ENCODE results near the gene GRIK1.

DNA sequence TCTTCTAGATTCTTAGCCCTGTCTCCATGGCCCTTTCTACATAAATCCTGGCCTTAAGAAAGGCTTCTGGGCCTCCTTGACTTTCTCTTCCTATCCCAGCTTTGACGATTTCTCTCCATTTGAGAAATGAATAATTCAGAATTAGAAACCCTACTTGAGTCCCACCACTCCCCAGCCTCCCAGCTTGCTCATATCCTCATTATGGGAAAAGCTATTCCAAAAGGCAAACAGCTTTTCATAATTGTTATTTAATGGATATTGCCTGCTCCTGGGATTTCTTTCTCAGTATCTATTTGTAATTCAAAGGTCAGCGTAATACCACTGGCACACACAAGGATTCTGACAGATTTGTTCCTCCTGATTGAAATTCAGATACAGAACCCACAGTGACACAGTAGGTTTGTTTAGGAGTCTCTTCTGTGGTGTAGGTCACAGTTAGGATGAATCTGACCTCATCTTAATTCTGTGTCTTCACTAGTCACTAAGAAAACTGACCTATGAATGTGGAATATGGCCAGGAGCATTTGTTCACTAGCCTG, 121.3 kb downstream of the GRIK1 start:
- no peak for TF ChIP-seq IRF2 (CRISPR knock-in tag; IDR thresholded peaks at IDR 0.05; ENCODE audit: borderline replicate concordance, low read depth)
- TF ChIP-seq, protein P1, sequence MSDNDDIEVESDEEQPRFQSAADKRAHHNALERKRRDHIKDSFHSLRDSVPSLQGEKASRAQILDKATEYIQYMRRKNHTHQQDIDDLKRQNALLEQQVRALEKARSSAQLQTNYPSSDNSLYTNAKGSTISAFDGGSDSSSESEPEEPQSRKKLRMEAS (CRISPR knock-in tag; IDR thresholded peaks at IDR 0.05): no peak
- TF ChIP-seq, protein P2, sequence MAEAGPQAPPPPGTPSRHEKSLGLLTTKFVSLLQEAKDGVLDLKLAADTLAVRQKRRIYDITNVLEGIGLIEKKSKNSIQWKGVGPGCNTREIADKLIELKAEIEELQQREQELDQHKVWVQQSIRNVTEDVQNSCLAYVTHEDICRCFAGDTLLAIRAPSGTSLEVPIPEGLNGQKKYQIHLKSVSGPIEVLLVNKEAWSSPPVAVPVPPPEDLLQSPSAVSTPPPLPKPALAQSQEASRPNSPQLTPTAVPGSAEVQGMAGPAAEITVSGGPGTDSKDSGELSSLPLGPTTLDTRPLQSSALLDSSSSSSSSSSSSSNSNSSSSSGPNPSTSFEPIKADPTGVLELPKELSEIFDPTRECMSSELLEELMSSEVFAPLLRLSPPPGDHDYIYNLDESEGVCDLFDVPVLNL (CRISPR knock-in tag; IDR thresholded peaks at IDR 0.05; ENCODE audit: borderline replicate concordance, low read depth): no peak
- TF ChIP-seq, protein P3, sequence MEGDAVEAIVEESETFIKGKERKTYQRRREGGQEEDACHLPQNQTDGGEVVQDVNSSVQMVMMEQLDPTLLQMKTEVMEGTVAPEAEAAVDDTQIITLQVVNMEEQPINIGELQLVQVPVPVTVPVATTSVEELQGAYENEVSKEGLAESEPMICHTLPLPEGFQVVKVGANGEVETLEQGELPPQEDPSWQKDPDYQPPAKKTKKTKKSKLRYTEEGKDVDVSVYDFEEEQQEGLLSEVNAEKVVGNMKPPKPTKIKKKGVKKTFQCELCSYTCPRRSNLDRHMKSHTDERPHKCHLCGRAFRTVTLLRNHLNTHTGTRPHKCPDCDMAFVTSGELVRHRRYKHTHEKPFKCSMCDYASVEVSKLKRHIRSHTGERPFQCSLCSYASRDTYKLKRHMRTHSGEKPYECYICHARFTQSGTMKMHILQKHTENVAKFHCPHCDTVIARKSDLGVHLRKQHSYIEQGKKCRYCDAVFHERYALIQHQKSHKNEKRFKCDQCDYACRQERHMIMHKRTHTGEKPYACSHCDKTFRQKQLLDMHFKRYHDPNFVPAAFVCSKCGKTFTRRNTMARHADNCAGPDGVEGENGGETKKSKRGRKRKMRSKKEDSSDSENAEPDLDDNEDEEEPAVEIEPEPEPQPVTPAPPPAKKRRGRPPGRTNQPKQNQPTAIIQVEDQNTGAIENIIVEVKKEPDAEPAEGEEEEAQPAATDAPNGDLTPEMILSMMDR (IDR thresholded peaks at IDR 0.05): no peak
- TF ChIP-seq GABPB1 (CRISPR knock-in tag; IDR thresholded peaks at IDR 0.05): no peak
- TF ChIP-seq, protein P4, sequence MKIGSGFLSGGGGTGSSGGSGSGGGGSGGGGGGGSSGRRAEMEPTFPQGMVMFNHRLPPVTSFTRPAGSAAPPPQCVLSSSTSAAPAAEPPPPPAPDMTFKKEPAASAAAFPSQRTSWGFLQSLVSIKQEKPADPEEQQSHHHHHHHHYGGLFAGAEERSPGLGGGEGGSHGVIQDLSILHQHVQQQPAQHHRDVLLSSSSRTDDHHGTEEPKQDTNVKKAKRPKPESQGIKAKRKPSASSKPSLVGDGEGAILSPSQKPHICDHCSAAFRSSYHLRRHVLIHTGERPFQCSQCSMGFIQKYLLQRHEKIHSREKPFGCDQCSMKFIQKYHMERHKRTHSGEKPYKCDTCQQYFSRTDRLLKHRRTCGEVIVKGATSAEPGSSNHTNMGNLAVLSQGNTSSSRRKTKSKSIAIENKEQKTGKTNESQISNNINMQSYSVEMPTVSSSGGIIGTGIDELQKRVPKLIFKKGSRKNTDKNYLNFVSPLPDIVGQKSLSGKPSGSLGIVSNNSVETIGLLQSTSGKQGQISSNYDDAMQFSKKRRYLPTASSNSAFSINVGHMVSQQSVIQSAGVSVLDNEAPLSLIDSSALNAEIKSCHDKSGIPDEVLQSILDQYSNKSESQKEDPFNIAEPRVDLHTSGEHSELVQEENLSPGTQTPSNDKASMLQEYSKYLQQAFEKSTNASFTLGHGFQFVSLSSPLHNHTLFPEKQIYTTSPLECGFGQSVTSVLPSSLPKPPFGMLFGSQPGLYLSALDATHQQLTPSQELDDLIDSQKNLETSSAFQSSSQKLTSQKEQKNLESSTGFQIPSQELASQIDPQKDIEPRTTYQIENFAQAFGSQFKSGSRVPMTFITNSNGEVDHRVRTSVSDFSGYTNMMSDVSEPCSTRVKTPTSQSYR (CRISPR knock-in tag; IDR thresholded peaks at IDR 0.05): no peak
- no peak for TF ChIP-seq ELF4 (CRISPR knock-in tag; IDR thresholded peaks at IDR 0.05; ENCODE audit: low read depth)
- no peak for TF ChIP-seq OVOL2 (CRISPR knock-in tag; IDR thresholded peaks at IDR 0.05; ENCODE audit: borderline replicate concordance)
- no peak for TF ChIP-seq MXD4 (CRISPR knock-in tag; IDR thresholded peaks at IDR 0.05; ENCODE audit: borderline replicate concordance)
- TF ChIP-seq, protein P5, sequence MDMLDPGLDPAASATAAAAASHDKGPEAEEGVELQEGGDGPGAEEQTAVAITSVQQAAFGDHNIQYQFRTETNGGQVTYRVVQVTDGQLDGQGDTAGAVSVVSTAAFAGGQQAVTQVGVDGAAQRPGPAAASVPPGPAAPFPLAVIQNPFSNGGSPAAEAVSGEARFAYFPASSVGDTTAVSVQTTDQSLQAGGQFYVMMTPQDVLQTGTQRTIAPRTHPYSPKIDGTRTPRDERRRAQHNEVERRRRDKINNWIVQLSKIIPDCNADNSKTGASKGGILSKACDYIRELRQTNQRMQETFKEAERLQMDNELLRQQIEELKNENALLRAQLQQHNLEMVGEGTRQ (CRISPR knock-in tag; IDR thresholded peaks at IDR 0.05): no peak
- TF ChIP-seq, protein P6, sequence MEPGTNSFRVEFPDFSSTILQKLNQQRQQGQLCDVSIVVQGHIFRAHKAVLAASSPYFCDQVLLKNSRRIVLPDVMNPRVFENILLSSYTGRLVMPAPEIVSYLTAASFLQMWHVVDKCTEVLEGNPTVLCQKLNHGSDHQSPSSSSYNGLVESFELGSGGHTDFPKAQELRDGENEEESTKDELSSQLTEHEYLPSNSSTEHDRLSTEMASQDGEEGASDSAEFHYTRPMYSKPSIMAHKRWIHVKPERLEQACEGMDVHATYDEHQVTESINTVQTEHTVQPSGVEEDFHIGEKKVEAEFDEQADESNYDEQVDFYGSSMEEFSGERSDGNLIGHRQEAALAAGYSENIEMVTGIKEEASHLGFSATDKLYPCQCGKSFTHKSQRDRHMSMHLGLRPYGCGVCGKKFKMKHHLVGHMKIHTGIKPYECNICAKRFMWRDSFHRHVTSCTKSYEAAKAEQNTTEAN (CRISPR knock-in tag; IDR thresholded peaks at IDR 0.05): no peak
- TF ChIP-seq, protein P7, sequence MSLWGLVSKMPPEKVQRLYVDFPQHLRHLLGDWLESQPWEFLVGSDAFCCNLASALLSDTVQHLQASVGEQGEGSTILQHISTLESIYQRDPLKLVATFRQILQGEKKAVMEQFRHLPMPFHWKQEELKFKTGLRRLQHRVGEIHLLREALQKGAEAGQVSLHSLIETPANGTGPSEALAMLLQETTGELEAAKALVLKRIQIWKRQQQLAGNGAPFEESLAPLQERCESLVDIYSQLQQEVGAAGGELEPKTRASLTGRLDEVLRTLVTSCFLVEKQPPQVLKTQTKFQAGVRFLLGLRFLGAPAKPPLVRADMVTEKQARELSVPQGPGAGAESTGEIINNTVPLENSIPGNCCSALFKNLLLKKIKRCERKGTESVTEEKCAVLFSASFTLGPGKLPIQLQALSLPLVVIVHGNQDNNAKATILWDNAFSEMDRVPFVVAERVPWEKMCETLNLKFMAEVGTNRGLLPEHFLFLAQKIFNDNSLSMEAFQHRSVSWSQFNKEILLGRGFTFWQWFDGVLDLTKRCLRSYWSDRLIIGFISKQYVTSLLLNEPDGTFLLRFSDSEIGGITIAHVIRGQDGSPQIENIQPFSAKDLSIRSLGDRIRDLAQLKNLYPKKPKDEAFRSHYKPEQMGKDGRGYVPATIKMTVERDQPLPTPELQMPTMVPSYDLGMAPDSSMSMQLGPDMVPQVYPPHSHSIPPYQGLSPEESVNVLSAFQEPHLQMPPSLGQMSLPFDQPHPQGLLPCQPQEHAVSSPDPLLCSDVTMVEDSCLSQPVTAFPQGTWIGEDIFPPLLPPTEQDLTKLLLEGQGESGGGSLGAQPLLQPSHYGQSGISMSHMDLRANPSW (CRISPR knock-in tag; conservative IDR thresholded peaks at IDR 0.05; ENCODE audit: low read depth): no peak
- TF ChIP-seq, protein P8, sequence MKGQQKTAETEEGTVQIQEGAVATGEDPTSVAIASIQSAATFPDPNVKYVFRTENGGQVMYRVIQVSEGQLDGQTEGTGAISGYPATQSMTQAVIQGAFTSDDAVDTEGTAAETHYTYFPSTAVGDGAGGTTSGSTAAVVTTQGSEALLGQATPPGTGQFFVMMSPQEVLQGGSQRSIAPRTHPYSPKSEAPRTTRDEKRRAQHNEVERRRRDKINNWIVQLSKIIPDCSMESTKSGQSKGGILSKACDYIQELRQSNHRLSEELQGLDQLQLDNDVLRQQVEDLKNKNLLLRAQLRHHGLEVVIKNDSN (CRISPR knock-in tag; IDR thresholded peaks at IDR 0.05): no peak
